Measurements from ENCODE around the gene MYT1. TPM values are rescaled to one million over a fixed set of nuclear protein-coding genes. Genes with fewer than 3 reads are reported as not detected.
A peak's percentile ranks its signal among the peaks of the same experiment; 100 is the strongest.

The MYT1 gene
- total and polyA plus RNA-seq, 2 of the 13 experiments (the other 11 are each of a cell fraction or from before 2014, with no cell fraction given), result 0.58 to 2.5 TPM

DNA sequence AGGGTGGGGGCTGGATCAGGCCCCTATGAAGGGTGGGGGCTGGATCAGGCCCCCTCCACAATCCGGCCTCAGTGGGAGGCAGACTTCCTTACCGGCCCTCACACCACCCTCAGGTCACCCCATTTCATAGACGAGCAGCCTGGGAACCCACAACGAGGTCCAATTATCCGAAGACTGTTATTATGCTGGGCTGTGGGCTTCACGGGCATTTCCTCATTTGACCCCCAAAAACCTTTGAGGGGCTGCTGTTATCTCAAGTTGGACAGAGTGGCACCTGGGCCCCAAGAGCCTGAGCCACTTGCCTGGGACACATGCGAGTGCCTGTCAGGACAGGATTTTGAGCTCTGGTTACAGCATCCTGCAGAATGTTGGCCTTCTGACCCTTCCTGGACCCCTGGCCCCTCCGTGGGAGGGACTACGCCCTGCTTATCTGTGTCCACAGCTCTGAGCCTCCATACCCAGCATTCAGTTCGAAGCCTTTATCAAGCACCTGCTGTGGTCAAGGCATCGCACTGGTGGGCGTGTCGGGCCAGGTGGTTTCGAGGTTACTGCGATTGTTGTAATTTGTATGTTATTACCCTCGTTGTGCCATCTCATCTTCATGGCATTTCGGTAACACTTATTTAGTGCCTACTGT lies 56.8 kb downstream of the MYT1 start (continued):
- TF ChIP-seq, protein P1, sequence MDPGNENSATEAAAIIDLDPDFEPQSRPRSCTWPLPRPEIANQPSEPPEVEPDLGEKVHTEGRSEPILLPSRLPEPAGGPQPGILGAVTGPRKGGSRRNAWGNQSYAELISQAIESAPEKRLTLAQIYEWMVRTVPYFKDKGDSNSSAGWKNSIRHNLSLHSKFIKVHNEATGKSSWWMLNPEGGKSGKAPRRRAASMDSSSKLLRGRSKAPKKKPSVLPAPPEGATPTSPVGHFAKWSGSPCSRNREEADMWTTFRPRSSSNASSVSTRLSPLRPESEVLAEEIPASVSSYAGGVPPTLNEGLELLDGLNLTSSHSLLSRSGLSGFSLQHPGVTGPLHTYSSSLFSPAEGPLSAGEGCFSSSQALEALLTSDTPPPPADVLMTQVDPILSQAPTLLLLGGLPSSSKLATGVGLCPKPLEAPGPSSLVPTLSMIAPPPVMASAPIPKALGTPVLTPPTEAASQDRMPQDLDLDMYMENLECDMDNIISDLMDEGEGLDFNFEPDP (CRISPR knock-in tag; conservative IDR thresholded peaks at IDR 0.05), result no peak
- no peak for TF ChIP-seq GPN1 (CRISPR knock-in tag; IDR thresholded peaks at IDR 0.05; ENCODE audit: borderline replicate concordance)
- TF ChIP-seq, protein P2, sequence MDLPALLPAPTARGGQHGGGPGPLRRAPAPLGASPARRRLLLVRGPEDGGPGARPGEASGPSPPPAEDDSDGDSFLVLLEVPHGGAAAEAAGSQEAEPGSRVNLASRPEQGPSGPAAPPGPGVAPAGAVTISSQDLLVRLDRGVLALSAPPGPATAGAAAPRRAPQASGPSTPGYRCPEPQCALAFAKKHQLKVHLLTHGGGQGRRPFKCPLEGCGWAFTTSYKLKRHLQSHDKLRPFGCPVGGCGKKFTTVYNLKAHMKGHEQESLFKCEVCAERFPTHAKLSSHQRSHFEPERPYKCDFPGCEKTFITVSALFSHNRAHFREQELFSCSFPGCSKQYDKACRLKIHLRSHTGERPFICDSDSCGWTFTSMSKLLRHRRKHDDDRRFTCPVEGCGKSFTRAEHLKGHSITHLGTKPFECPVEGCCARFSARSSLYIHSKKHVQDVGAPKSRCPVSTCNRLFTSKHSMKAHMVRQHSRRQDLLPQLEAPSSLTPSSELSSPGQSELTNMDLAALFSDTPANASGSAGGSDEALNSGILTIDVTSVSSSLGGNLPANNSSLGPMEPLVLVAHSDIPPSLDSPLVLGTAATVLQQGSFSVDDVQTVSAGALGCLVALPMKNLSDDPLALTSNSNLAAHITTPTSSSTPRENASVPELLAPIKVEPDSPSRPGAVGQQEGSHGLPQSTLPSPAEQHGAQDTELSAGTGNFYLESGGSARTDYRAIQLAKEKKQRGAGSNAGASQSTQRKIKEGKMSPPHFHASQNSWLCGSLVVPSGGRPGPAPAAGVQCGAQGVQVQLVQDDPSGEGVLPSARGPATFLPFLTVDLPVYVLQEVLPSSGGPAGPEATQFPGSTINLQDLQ (CRISPR knock-in tag; IDR thresholded peaks at IDR 0.05), result no peak
- no peak for TF ChIP-seq SMYD3 (CRISPR knock-in tag; IDR thresholded peaks at IDR 0.05)
- TF ChIP-seq, protein P3, sequence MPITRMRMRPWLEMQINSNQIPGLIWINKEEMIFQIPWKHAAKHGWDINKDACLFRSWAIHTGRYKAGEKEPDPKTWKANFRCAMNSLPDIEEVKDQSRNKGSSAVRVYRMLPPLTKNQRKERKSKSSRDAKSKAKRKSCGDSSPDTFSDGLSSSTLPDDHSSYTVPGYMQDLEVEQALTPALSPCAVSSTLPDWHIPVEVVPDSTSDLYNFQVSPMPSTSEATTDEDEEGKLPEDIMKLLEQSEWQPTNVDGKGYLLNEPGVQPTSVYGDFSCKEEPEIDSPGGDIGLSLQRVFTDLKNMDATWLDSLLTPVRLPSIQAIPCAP (CRISPR knock-in tag; IDR thresholded peaks at IDR 0.05; ENCODE audit: low read depth), result no peak
- TF ChIP-seq, protein P4, sequence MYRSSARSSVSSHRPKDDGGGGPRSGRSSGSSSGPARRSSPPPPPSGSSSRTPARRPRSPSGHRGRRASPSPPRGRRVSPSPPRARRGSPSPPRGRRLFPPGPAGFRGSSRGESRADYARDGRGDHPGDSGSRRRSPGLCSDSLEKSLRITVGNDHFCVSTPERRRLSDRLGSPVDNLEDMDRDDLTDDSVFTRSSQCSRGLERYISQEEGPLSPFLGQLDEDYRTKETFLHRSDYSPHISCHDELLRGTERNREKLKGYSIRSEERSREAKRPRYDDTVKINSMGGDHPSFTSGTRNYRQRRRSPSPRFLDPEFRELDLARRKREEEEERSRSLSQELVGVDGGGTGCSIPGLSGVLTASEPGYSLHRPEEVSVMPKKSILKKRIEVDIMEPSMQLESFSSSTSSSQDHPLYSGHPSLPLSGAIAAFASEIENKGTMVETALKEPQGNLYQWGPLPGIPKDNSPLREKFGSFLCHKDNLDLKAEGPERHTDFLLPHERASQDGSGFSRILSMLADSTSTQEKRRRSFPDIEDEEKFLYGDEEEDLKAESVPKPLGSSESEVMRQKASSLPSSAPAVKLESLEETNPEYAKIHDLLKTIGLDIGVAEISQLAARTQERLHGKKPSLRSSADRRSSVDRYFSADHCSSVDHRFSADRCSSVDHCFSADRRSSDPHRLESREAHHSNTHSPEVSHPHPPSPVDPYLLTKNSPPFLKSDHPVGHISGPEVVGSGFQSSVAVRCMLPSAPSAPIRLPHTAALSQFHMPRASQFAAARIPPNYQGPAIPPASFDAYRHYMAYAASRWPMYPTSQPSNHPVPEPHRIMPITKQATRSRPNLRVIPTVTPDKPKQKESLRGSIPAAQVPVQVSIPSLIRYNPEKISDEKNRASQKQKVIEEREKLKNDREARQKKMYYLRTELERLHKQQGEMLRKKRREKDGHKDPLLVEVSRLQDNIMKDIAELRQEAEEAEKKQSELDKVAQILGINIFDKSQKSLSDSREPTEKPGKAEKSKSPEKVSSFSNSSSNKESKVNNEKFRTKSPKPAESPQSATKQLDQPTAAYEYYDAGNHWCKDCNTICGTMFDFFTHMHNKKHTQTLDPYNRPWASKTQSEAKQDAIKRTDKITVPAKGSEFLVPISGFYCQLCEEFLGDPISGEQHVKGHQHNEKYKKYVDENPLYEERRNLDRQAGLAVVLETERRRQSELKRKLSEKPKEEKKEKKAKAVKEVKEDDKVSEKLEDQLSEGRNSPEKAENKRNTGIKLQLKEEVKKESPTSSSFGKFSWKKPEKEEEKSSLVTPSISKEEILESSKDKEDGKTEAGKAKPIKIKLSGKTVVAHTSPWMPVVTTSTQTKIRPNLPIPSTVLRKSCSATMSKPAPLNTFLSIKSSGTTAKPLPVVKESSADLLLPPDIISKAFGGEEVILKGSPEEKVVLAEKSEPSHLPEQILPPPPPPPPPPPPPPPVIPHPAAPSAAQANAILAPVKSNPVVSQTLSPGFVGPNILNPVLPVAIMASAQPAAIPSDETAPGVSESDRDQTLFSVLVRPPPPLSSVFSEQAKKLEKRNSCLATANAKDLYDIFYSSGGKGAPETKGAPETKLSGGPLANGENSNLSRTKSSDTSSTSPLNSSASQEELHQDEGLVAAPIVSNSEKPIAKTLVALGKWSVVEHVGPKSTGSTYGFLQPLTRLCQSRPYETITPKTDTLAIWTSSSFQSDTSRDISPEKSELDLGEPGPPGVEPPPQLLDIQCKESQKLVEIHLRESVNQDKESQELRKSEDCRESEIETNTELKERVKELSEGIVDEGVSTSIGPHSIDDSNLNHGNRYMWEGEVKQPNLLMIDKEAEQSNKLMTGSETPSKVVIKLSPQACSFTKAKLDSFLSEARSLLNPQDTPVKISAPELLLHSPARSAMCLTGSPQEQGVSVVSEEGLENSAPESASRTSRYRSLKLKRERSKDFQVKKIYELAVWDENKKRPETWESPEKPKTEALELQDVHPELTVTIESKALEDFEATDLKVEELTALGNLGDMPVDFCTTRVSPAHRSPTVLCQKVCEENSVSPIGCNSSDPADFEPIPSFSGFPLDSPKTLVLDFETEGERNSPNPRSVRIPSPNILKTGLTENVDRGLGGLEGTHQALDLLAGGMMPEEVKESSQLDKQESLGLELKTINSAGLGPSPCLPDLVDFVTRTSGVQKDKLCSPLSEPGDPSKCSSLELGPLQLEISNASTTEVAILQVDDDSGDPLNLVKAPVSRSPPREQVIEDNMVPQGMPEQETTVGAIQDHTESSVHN (CRISPR knock-in tag; IDR thresholded peaks at IDR 0.05), result no peak
- no peak for TF ChIP-seq HNRNPLL (IDR thresholded peaks at IDR 0.05; ENCODE audit: low read depth, low read length, poor library complexity, severe bottlenecking)
- TF ChIP-seq, protein P5, sequence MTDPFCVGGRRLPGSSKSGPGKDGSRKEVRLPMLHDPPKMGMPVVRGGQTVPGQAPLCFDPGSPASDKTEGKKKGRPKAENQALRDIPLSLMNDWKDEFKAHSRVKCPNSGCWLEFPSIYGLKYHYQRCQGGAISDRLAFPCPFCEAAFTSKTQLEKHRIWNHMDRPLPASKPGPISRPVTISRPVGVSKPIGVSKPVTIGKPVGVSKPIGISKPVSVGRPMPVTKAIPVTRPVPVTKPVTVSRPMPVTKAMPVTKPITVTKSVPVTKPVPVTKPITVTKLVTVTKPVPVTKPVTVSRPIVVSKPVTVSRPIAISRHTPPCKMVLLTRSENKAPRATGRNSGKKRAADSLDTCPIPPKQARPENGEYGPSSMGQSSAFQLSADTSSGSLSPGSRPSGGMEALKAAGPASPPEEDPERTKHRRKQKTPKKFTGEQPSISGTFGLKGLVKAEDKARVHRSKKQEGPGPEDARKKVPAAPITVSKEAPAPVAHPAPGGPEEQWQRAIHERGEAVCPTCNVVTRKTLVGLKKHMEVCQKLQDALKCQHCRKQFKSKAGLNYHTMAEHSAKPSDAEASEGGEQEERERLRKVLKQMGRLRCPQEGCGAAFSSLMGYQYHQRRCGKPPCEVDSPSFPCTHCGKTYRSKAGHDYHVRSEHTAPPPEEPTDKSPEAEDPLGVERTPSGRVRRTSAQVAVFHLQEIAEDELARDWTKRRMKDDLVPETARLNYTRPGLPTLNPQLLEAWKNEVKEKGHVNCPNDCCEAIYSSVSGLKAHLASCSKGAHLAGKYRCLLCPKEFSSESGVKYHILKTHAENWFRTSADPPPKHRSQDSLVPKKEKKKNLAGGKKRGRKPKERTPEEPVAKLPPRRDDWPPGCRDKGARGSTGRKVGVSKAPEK (CRISPR knock-in tag; IDR thresholded peaks at IDR 0.05; ENCODE audit: borderline replicate concordance), result no peak
- TF ChIP-seq FOXA1 (IDR thresholded peaks at IDR 0.05), result no peak
- TF ChIP-seq FOXA1 (CRISPR knock-in tag; IDR thresholded peaks at IDR 0.05), result 0 out of 2 replicates have a peak, but pooled peaks have one; percentile 11
- 0 out of 2 replicates have a peak, but pooled peaks have one; percentile 54 for TF ChIP-seq SNAPC2 (CRISPR knock-in tag; IDR thresholded peaks at IDR 0.05)
- no peak for TF ChIP-seq HOXA7 (CRISPR knock-in tag; IDR thresholded peaks at IDR 0.05)

Measured in HepG2 (cell line).